Lung (tissue), 12 donors: Measurements from ENCODE around the gene ADARB1. TPM values are rescaled to one million over a fixed set of nuclear protein-coding genes. Genes with fewer than 3 reads are reported as not detected.

Experiments
- ATAC-seq: fragments of 200-7000 bp; cut with Tn5 transposase; one replicate; pipeline ENCODE4 v1.9.1; 2020; ENCODE audit warnings: moderate number of reproducible peaks; ENCODE audit not compliant: insufficient read depth, low FRiP score
- DNase-seq, 3 donors: peaks; one replicate each; pipeline ENCODE4 v3.0.0-alpha.2; 2013 to 2017
- H3K27ac ChIP-seq, 2 donors: one replicate each; pipeline ENCODE4 v1.5.1; 2013; ENCODE audit warnings: mild to moderate bottlenecking in 2 of 2, moderate library complexity in 2 of 2, control low read depth in 1 of 2, inconsistent platforms in 1 of 2, low read depth in 1 of 2, low read length in 1 of 2
- H3K27me3 ChIP-seq, 3 donors: one replicate each; pipeline ENCODE4 v1.5.1; 2013; ENCODE audit warnings: low read length in 2 of 3; ENCODE audit not compliant: control insufficient read depth in 3 of 3, insufficient read depth in 3 of 3
- H3K36me3 ChIP-seq, 4 donors: one replicate each; pipeline ENCODE4 v1.5.1; 2013; ENCODE audit warnings: low read length in 4 of 4, mild to moderate bottlenecking in 1 of 4, moderate library complexity in 1 of 4; ENCODE audit not compliant: control insufficient read depth in 4 of 4, insufficient read depth in 4 of 4
- H3K4me1 ChIP-seq, 5 donors: one replicate each; pipeline ENCODE4 v1.5.1; 2013; ENCODE audit warnings: low read length in 5 of 5, mild to moderate bottlenecking in 2 of 5, moderate library complexity in 1 of 5; ENCODE audit not compliant: control insufficient read depth in 5 of 5, insufficient read depth in 5 of 5
- H3K4me3 ChIP-seq: one replicate; pipeline ENCODE4 v1.5.1; 2013; ENCODE audit warnings: mild to moderate bottlenecking, control low read depth, moderate library complexity
- H3K9ac ChIP-seq, 2 donors: one replicate each; pipeline ENCODE4 v1.5.1; 2013; ENCODE audit warnings: low read length in 2 of 2, control low read depth in 1 of 2; ENCODE audit not compliant: insufficient read depth in 1 of 2
- H3K9me3 ChIP-seq, 4 donors: one replicate each; pipeline ENCODE4 v1.5.1; 2013; ENCODE audit warnings: low read length in 3 of 4, mild to moderate bottlenecking in 1 of 4, moderate library complexity in 1 of 4; ENCODE audit not compliant: control insufficient read depth in 4 of 4, insufficient read depth in 3 of 4
- WGBS, 2 donors: extraction: QIAGEN DNeasy Blood & Tissue Kit; methylation state at CpG; one replicate each; pipeline ENCODE4 v1.1.7; 2013; 5-methylcytosine and 5-hydroxymethylcytosine counted together
- polyA plus RNA-seq, 2 donors: library from polyadenylated mRNA; stranded (reverse); fragments of 200-250 nt; gene quantifications; one replicate each; pipeline ENCODE4 v1.2.1, GENCODE V29; 2013
- total RNA-seq, 2 donors: library from RNA; depleted of rRNA in 1 of 2; stranded (reverse); fragments of >200 nt in 1 of 2; gene quantifications; one replicate each; pipeline ENCODE4 v1.2.1, GENCODE V29; 2014 to 2021
- TF ChIP-seq, protein P1 (sequence below): IDR thresholded peaks from 2 replicates; pipeline ENCODE4 v1.5.1; 2012; ENCODE audit warnings: mild to moderate bottlenecking; ENCODE audit errors: control extremely low read depth, extremely low read depth
- donor health status: control.
- donor health status: control.
- donor health status: Bipolar disorder and iron deficiency.
- donor health status: healthy.
- donor health status: DM: yes; HTN: yes; CAD: no.

Gene ADARB1
- total and polyA plus RNA-seq, 4 donors: 13.4 to 47.7 (median 32.6) TPM

DNA sequence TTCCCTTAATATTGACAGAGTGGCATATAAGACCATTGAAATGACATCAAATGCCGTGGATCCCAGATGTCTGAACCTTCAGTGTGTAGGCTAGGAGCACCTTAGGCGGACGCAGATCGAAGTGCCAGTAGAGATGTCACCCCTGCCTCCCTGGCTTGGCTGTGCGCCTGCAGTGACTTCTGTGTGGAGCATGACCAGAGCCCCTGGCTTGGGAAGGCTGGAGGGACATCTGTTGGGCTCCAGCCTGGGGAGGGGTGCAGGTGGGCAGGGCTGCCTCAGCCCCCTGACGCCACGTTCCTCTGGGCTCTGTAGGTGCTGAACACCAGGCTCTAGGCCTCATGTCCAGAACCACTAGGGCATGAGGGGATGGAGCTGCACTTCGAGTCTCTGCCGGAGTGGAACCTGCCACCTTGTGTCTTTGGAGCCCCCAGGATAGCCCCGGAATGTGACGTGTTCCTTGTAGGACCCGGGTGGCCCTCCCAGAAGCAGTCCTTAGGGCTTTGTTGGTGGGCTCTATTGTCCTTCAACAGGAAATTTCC, 103.8 kb downstream of the ADARB1 start:
- no peak overlapping the region for H3K27ac ChIP-seq
- H3K36me3 ChIP-seq: peaks cover 9 to 35% (median 18%) of the 10 kb centered on the region in 4 donors
- ATAC-seq: no peak
- no peaks in the 10 kb centered on the region for H3K4me1 ChIP-seq
- H3K27me3 ChIP-seq: no peaks in the 10 kb centered on the region
- peaks cover 0 to 2% (median 0%) of the 10 kb centered on the region in 4 donors for H3K9me3 ChIP-seq
- WGBS, 2 donors: 95 to 96% methylated on average over 12 of the region's 12 CpGs
- H3K9ac ChIP-seq: no peak overlapping the region
- no peak for DNase-seq
- H3K4me3 ChIP-seq: no peak overlapping the region
- TF ChIP-seq, protein P1, sequence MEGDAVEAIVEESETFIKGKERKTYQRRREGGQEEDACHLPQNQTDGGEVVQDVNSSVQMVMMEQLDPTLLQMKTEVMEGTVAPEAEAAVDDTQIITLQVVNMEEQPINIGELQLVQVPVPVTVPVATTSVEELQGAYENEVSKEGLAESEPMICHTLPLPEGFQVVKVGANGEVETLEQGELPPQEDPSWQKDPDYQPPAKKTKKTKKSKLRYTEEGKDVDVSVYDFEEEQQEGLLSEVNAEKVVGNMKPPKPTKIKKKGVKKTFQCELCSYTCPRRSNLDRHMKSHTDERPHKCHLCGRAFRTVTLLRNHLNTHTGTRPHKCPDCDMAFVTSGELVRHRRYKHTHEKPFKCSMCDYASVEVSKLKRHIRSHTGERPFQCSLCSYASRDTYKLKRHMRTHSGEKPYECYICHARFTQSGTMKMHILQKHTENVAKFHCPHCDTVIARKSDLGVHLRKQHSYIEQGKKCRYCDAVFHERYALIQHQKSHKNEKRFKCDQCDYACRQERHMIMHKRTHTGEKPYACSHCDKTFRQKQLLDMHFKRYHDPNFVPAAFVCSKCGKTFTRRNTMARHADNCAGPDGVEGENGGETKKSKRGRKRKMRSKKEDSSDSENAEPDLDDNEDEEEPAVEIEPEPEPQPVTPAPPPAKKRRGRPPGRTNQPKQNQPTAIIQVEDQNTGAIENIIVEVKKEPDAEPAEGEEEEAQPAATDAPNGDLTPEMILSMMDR: no peak

DNA sequence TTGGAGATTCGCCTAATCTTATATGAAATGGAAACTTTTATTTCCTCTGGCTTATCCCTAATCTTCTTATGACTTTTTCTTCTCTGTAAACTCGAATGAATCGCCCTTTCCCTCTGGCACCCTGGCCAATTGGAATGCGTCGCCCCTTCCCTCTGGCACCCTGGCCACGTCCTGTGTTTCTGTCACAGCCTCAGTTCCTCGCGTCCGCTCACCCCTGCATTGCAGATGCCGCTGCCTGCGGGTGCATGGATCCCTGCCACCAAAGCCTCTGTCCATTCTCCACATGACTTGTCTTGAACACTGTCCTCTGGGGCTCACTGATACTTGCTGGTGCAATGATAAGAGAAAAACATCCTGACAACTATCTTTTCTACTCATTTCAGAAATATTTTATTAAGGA, 104.6 kb downstream of the ADARB1 start:
- Histone ChIP-seq H3K9ac (no peak overlapping the region), H3K9me3 (peaks cover 0 to 2% (median 0%) of the 10 kb centered on the region in 4 donors), H3K27ac (no peak overlapping the region), H3K4me3 (no peak overlapping the region), H3K36me3 (peaks cover 9 to 35% (median 20%) of the 10 kb centered on the region in 4 donors), H3K27me3 (no peaks in the 10 kb centered on the region), H3K4me1 (no peaks in the 10 kb centered on the region)
- TF ChIP-seq, protein P1: no peak
- WGBS, 2 donors: 93 to 95% methylated on average over 11 of the region's 11 CpGs
- DNase-seq (no peak), ATAC-seq (no peak)

DNA sequence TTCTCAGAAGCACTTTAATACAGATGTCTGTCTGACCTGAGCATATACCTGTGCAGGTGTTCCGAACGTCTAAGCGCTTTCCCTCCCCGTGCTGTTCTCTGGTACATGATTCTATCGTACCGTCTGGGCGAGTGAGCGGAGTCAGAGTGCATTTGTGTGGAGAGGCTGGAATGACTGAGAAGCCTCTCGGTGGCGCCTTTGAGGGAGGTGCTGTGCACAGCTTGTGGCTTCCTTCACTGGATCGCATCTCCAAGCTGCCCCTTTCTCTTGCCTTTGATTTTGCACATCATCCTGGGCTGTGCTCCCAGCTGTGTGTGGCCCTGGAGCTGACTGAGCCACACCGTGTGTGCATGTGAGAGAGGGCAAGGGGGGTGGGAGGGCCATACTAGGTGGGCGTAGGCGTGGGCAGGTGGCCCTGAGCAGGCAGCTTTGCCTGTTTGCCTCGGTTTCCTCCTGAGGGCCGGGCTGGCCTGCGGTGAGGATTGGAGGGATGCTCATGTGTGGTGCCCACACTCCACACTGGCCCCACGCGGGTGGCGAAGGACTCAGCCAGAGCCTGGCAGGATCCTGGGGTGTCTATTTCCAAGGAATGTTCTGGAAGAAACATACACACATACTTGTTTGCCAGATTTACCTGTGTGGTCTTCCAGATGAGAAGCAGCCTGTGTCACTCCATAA, 105.3 kb downstream of the ADARB1 start:
- Histone ChIP-seq H3K36me3 (peaks cover 9 to 35% (median 23%) of the 10 kb centered on the region in 4 donors), H3K4me3 (no peak overlapping the region)
- WGBS, 2 donors: 94 to 96% methylated on average over 20 of the region's 20 CpGs

More for the DNA sequence above, 105.3 kb downstream of the ADARB1 start:
- no peak for DNase-seq
- Histone ChIP-seq H3K9me3 (peaks cover 0 to 2% (median 0%) of the 10 kb centered on the region in 4 donors), H3K4me1 (no peaks in the 10 kb centered on the region), H3K27ac (no peak overlapping the region), H3K9ac (no peak overlapping the region), H3K27me3 (no peaks in the 10 kb centered on the region)
- TF ChIP-seq, protein P1: no peak
- no peak for ATAC-seq
